ENCODE data around the gene HP.

HP gene

DNA sequence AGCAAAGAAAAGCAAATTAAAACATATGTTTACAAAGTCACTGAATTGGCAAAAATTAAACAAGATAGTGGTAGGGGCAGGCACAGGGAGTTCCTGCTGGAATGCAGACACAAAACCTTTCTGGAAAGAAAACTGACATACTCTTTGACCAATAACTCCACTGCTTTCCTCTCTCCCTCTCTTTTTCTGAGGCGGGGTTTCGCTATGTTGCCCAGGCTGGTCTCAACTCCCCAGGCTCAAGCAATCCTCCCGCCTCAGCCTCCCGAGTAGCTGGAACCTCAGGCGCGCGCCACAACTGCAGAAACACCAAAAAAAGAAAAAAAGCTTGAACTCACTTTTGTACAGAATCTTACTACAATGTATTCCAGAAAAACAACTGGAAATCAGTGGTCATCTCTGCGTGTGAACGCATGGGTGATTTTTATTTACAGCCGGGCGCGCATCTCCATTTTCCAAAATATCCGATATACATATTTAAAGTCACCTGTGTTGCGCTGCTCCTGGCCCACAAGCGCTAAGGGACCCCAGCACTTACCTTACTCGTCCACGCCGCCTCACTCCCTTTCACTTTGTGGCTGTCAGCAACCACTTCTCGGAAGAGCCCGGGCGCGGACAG lies 38.6 kb downstream of the HP start:
- no peak for DNase-seq

DNA sequence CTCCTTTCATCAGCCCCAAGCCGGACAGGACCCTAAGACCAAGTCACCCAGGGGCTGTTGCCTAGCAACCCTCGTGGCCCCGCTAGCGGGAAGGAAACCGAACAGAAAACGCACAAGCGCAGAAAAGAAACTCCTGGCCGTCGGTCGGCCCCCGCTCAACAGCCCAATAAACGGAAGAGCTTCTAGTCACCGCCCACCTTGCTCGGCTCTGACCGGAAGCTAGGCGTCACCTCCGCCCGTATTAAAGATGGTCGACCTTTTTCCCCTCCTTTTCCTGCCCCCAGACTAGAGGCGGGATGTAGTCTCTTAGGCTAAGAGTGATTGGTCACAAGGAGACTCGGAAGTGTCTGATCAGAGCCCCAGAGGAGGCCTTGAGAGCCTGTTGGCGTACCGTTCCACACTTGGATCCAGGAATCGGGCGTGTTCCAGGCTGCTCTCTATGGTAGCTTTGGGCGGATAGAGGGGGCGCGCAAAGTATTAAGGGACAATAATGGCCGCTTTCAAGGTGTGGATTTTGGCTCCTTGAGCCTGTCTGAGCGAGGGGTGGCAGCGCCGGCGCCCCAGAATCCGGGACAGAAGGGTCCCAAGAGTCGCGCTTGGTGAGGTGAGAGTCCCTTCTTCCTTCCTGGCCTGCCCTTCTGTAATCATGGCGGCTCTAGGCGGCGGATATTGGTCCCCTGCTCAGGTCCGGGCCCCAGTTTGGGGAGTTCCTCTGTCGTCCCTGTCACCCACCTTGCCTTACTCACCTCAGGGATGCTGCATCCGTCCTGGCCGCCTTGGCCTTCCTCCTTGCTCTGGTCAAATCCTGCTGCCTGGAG lies 39.4 kb downstream of the HP start, which contains the start of the genes DHX38 and TXNL4B:
Gene DHX38, plus strand, starts transcription at position 400 of the 818 bp plus-strand sequence. CDS start 2,311 bp downstream, outside the sequence.
Gene TXNL4B, minus strand, starts transcription at position 173 of the 818 bp plus-strand sequence. CDS start 2,871 bp downstream, outside the sequence.
- peak; percentile 82 for DNase-seq

DNA sequence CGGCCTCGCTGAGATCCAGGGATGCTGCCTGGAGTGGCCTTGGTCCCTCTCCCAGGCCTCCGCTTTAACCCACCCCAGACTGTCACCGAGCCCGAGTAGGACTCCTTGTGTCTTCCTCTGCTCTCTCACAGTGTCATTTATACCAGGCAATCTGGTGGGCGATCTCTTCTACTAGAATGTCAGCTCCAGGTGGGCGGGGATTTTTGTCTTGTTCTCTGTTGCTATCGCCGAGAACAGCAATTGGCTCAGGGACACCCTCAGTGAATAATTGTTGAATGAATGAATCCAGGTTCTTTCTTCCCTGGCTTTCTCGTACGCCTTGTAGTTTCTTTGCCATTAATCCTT lies 39.9 kb downstream of the HP start:
- DNase-seq: no peak

DNA sequence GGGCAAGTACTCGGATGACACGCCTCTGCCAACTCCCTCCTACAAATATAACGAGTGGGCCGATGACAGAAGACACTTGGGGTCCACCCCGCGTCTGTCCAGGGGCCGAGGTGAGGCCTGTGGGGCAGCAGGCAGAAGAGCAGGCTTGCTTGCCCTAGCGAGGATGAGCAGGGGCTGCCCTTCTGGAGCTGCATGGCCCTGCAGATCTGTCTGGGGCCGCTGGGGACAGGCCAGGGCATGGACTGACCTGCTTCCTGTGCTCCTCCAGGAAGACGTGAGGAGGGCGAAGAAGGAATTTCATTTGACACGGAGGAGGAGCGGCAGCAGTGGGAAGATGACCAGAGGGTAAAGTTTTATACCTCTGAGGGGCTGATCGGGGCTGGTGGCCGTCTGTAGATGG lies 44.6 kb downstream of the HP start:
- DNase-seq: no peak

DNA sequence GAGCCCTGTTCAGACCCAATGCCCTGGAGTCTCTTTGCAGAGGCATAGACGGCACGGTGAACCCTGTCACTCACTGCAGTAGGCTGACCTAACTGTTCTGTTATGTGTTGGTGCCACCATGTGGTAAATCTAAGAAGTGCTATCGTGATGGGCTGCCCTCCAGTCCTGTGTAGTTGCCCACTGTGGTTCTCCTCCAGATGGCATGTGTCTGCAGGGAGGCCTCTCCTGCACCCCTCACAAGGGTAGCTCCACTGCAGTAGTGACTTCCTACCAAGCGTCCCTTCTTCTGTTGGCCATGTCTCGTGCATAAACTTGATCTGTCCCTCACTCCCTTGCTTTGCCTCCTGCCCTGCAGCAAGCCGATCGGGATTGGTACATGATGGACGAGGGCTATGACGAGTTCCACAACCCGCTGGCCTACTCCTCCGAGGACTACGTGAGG lies 45.1 kb downstream of the HP start:
- DNase-seq: peak; percentile 12

DNA sequence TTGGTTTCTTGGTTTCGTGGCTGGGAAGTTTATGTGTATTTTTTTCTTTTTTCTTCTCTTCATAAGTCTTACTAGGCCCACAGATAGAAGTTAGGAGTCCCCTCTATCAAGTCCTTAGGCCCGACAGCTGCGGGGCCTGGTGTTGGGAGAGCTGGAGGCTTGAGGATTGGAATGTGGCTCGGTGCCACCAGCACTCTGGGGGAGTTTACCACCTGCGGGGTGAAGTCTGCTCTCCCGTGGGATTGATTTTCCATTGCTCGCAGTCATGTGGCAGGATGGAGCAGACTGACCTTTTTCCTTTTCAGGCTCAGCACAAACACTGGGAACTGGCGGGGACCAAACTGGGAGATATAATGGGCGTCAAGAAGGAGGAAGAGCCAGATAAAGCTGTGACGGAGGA lies 46.9 kb downstream of the HP start:
- DNase-seq: no peak

DNA sequence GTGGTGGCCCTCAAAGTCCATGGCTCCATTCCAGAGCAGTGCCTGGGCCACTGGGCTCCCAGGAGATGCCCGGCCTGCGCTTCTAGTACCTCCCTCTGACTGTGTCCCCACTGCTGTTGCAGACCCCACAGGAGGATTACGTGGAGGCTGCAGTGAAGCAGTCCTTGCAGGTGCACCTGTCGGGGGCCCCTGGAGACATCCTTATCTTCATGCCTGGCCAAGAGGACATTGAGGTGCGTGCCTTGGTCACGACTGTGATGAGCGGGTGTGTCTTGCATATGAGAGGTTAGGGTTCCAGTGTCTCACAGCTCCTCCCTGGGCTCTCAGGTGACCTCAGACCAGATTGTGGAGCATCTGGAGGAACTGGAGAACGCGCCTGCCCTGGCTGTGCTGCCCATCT lies 50.6 kb downstream of the HP start:
- no peak for DNase-seq

DNA sequence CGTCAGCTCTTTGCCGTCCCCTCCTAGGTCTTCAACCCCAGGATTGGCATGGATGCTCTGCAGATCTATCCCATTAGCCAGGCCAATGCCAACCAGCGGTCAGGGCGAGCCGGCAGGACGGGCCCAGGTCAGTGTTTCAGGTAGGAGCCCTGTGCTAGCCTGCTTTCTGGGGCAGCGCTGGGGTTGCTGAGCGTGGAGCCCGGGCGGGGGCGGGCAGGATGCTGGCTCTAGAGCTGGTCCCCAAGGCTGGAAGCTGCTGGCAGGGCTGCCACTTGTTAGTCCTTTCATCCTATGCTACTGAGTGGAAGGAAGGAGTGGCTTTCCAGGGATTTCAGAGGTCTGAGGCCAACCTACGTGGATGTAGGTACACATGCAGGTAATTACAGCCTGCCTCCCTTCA lies 51.7 kb downstream of the HP start:
- DNase-seq: no peak

DNA sequence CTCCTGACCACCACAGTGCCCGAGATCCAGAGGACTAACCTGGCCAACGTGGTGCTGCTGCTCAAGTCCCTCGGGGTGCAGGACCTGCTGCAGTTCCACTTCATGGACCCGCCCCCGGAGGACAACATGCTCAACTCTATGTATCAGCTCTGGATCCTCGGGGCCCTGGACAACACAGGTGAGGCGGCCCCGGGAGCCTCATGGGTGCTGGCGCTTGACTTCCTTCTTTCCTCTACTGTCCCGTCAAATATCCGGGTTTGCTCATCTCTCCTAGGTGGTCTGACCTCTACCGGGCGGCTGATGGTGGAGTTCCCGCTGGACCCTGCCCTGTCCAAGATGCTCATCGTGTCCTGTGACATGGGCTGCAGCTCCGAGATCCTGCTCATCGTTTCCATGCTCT lies 53.1 kb downstream of the HP start:
- DNase-seq: no peak

DNA sequence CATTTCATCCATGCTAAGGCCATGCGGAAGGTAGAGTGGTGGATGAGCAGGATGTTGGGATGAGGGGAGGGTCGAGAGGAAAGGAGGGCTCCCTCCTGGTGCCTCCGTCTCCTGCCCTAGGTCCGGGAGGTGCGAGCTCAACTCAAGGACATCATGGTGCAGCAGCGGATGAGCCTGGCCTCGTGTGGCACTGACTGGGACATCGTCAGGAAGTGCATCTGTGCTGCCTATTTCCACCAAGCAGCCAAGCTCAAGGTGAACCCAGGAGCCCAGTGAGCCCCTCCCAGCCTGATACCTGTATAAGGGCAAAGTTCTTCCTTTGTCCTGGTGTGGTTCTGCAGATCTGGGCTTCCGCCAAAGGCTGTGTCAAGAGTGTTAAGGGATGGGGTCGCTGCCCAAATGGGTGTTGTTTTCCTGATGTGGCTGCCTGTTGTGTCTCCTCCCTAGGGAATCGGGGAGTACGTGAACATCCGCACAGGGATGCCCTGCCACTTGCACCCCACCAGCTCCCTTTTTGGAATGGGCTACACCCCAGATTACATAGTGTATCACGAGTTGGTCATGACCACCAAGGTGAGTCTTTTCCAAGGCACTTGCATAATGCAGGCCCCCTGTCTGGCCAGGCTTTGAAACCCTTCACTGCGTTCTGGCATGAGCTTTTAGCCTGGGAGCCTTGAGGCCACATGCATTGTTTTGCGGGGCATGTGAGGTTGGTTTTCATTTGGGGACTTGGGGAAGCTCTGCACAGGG lies 54.2 kb downstream of the HP start:
- no peak for DNase-seq

DNA sequence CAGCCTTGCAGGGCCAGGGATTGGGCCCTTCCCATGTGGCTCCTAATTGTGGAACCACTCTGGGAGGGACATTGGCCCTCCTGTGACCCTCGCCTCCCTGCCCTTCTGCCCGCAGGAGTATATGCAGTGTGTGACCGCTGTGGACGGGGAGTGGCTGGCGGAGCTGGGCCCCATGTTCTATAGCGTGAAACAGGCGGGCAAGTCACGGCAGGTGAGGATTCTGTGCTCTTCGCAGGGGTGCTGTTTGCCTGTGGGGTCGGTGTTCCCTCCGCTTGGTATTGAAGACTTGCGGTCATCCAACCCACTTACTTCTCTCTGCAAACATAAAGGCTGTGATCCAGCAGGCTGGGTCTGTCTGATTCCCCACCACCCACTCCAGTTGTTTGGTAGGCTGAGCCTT lies 55.0 kb downstream of the HP start:
- DNase-seq: no peak

DNA sequence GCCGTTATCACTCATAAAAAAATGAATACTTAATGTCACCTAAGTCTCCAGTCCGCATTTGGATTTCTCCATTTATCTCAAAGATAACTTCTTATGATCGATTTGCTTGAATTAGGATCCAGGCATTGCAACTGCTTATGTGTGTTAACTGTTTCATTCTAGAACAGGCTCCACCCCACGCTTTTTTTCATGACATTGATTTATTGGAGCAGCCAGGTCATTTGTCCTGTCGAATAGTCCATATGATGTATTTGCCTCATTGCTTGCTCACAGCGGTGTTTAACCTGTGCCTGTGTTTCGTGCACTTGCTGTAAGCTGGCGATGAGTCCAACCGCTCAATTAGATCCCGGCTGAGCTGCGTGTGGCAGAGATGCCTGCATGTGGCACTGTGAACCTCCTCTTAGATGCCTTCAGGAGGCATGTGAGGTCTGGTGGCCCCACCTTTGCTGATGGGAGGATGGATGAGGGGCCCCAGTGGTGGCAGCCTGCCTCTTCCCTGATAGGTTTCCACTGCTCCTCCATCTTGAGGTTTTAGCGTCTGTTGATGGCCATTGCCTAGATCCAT lies 55.7 kb downstream of the HP start:
- DNase-seq: no peak
